Erythroblast (primary cell): ENCODE measurements around the gene FAM83D.
"Not testable (repeated sequence)": the region's sequence is repeated elsewhere in the genome, so short reads cannot be mapped to it uniquely, and the experiment has no call there.

Source experiments
- DNase-seq, 2 experiments: peaks; one replicate each; lab custom pipeline; 2025; lab: John Stamatoyannopoulos, UW
- GATA1 ChIP-seq: IDR thresholded peaks from 2 replicates; pipeline ENCODE4 v1.6.1; 2011; ENCODE audit warnings: low read depth, mild to moderate bottlenecking, control low read depth, low read length, moderate library complexity
- POLR2A ChIP-seq: IDR thresholded peaks from 2 replicates; pipeline ENCODE4 v1.6.1; 2011; ENCODE audit warnings: mild to moderate bottlenecking, low read length

Gene FAM83D

DNA sequence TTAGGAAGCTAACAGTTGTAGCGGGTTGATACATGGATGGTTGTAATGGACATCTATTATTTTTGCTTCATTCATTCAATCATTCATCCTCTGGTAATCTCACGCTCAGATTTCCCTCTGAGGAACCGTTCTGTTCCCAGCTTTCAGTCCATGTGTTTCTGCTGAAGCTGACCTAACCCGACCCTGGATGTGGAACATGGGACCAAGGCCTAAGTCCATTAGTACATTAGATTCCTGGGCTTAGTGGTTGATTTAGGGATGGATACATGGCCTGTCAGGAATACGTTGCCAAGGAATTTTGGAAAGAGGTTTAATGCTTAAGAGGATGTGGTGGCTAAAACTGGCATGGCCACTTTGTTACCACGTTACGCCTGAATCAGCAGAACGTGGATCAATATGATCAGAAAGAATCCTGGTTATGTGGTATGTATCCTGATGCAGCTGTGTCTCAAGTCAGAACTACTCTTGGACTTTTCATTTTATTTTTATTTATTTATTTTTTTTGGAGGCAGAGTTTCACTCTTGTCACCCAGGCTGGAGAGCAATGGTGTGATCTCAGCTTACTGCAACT, 31.8 kb downstream of the FAM83D start:
- no peak for DNase-seq
- TF ChIP-seq POLR2A (no peak), GATA1 (no peak)

DNA sequence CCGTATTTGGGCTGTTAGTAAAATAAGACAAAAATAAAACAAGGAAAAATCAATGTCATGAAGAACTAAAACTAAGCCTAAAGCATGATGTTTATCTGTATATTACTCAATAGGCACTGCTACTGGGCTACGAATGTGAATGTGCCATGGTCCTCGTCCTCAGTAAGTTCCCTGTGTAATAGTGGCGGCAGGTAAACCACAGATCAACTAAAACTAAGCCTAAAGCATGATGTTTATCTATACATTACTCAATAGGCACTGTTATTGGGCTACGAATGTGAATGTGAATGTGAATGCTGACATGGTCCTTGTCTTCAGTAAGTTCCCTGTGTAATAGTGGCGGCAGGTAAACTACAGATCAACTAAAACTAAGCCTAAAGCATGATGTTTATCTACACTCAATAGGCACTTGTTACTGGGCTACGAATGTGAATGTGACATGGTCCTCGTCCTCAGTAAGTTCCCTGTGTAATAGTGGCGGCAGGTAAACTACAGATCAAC, 34.0 kb downstream of the FAM83D start:
- not testable (repeated sequence) for DNase-seq

DNA sequence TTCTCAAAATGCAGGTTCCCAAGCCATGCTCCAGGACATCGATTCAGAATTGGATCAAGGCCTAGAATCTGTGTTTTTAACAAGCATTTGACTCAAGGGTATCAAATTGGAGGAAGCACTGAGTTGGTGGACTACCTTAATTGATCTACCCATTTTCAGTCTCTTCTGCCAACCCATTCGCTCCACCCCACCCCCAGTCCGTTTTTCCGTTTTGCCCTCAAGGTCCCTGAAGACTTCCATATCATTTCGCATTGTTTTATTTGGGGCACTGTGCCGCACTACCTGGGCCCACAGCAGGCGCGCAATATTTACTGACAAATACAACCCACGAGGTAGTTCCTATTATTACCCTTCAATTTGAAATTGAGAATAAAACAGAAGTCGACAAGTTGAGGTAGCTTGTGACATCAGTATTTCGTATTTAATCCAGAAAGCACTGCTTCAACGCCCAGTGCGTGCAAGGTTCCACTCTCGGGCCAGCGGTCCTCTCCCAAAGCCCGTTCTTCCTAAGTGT, 35.4 kb downstream of the FAM83D start:
- TF ChIP-seq POLR2A (no peak), GATA1 (no peak)
- DNase-seq = peak in 1 of 2 experiments; percentile 68

DNA sequence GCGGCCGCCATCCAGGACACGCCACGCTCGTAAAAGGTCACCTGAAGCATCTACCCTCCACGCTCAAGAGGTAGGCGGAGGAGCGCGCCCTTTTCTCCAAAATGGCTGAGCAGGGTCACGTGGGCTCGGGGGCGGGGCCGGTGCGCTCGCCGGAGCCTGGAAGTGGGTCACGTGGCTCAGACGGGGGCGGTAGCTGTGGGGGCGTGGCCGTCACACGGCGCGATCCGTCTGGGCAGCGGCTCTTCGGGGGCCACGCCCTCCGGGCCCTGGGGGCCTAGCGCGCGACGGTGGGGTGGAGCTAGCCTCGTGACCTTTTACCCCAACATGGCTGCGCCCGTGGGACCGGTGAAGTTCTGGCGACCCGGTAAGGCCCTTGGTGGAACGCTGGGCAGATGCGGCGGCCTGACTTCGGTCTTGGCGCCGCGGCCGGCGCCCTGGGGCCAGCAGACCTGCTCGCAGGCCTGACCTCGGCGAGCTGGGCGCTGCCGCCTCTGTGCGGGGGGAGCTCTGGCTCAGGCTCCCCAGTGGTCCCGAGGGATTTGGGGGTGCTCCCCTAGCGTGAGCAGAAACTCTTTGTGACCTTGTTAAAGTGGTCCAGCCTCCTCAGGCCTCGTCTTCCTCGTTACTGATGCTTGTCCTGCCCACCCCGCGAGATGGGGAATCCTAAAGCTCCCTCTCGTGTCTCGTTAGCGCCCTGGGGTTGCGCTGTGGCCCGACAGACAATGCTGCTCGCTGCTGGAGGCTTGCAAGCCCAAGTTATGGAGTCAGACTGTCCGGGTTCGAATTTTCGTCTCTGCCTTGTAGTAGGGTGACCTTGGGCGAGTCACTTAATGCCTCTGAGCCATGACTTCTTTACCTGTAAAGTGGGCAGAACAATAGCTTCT, 36.1 kb downstream of the FAM83D start, which contains the start of gene DHX35:
Gene DHX35, plus strand, starts transcription at position 301 of the 884 bp plus-strand sequence. Its CDS starts 24 bp downstream, at position 325.
- TF ChIP-seq GATA1 (no peak), POLR2A (peak; percentile 84)
- DNase-seq = peak; percentile 99 to 100

DNA sequence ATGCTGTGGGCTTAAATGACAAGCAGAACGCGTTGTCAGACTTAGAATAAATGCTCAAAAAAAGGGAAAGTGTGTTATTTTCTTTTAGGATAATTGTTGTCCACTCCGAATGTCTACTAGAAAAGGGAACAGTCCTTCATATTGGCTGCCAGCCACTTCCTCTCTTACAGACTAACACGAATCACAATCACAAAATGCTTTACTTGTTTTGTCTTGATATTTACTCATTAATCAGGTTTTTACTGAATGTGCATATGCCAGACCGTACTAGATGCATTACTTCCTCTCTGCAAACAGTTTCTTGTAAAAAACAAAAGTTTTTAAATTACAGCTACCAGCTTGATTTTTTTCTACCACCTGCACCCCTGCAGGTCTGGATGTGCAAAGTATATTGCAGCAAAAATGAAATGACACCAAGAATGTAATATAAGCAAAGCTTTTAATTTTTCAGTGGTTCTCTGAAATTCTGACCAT, 36.7 kb downstream of the FAM83D start:
- DNase-seq = peak in 1 of 2 experiments; percentile 50
- TF ChIP-seq POLR2A (no peak), GATA1 (no peak)

DNA sequence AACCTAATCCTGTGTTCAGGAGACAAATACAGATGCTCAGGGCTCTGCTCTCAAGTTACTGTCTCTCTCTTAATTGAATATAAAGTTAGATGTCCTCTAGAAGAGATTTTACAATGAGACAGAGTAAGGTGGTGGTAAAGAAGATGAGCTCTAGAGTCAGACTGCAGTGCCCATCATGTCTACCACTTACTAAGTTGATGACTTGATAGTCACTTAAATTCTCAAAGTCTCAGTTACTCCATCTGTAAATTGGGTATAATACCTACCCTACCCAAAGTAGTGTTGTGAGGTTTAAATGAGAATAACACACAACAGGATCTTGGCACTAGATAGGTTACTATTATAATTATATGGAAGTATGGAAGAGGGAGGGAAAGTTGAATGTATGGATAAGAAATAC, 37.5 kb downstream of the FAM83D start:
- TF ChIP-seq POLR2A (no peak), GATA1 (no peak)
- no peak for DNase-seq

DNA sequence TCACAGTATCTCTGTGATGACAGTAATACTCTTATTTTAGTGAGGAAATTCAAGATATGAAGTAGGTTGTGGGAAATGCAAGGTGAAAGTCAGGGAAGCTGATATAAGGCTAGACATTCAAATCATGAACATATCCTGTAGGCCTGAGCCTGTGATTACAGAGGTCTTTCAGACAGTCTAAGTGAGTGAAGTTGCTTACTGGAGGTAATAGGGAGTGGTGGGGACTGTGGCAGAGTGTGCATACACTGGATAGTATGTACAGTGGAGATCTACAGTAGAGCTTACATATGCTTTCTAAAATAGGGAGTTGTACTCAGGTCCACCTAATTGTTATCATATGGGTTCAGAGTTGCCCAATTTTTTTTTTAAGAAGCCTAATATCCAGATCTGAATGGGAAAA, 39.0 kb downstream of the FAM83D start:
- no peak for DNase-seq
- TF ChIP-seq POLR2A (no peak), GATA1 (no peak)

DNA sequence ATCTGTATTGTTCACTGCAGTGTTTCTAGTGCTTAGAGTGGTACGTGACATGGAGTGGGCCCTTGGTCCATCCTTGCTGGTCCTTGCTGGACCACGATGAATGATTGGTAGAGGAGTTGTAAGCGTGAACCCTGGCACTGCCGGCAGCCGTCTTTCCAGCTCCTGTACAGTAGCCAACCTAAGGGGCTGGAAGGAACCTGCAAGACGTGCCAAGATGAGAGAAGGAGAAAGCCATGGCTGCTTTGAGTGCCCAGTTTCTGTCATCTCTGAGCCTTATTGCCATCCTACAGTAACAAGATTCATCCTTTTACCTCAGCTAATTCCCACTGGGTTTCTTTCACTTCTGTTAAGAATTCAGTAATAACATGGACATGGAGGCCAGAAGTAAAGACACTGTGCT, 41.9 kb downstream of the FAM83D start:
- no peak for DNase-seq
- no peak for TF ChIP-seq GATA1

DNA sequence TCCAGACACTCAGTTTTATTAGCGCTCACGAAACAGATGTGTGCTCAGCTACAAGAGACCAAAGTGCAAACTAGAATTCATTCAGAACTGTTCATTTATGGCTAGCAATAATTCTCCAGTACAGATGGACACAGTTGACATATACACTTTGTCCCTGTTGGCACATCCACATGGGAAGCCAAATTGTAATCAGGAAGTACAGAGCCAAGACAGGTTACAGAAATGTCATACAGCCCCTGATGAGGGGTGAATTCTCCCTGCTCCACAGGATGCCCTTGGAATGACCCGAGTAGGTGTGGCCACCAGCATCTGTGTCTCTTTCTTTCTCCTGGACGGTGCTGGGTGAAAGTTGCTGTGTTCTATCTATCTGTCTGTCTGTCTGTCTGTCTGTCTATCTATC, 43.5 kb downstream of the FAM83D start:
- DNase-seq = no peak
- no peak for TF ChIP-seq GATA1
- TF ChIP-seq POLR2A = no peak

DNA sequence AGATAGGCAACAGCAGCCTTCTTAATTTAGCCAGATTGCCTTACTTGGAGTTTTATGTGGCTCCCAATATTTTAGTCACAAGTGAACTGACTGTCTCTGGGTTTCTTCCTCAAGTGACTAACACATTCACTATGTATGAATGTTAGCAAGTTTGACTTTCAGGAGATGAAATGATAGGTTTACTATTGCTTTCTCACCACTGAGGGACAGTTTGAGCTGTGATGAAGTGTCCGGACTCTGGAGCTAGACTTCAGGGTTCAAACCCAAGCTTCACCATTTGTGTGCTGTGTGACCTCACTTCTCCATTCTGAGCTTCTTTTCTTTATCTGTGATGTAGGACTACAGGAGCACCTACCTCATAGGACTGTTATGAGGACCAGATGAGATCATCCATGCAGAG, 44.1 kb downstream of the FAM83D start:
- no peak for DNase-seq
- no peak for TF ChIP-seq GATA1
- no peak for TF ChIP-seq POLR2A

DNA sequence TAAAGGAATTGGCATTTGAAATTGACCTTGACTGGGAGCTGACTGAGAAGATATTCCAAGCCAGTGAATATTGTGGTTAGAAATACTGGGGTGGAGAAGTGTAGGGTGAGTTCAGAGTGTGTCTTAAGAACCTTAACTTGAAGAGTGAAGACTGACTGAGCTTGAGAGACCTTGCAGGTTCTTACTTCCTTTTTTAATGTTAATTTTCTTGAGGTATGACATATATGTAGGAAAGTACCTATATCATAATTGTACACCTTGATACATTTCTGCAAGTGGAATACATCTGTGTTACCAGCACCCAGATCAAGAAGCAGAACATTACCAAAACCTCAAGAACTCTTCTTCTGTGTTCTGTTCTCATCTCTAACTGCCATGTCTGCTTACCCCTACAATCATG, 46.9 kb downstream of the FAM83D start:
- TF ChIP-seq POLR2A (no peak), GATA1 (no peak)
- no peak for DNase-seq

DNA sequence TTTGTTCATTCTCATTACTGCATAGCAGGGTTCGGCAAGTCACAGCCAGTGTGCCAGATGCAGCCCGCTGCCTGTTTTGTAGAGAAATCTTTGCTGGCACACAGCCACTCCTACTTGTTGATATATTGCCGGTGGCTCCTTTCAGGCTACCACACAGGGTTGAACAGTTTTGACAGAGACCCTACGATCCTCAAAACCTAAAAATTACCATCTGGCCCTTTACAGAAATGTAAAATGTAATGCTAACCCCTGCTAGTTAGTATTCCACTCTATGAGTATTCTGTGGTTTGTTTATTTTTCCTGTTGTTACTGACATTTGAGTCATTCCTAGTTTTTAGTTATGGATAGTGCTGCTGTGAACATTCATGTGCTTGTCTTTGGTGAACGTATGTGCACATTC, 47.4 kb downstream of the FAM83D start:
- TF ChIP-seq GATA1 (no peak), POLR2A (no peak)
- no peak for DNase-seq

DNA sequence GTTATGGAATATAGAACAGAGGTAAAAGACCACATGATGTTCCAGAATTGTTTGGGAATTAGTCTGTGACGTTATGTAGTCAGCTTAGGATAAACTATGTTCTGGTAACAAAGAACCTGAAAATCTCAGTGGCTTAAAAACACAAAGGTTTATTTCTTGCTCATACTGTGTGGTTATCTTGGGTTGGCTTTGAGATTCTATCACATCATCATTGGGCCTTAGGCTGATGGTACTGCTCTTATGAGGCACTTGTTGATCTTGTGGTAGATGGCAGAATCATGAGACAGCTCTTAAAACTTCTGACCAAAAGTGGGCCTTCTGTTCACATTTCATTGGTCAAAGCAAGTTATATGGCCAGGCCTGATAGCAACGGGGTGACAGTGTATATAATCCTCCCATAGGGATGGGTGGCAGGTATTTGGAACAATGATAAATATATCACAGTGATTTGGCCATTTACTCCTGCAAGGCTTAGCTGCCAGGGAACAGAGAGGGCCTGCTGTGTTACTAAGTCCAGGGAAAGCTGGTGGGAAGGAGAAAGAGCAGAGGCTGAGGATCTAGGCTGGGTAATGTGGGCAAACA, 49.4 kb downstream of the FAM83D start:
- DNase-seq = peak in 1 of 2 experiments; percentile 11
- TF ChIP-seq GATA1 (no peak), POLR2A (no peak)

DNA sequence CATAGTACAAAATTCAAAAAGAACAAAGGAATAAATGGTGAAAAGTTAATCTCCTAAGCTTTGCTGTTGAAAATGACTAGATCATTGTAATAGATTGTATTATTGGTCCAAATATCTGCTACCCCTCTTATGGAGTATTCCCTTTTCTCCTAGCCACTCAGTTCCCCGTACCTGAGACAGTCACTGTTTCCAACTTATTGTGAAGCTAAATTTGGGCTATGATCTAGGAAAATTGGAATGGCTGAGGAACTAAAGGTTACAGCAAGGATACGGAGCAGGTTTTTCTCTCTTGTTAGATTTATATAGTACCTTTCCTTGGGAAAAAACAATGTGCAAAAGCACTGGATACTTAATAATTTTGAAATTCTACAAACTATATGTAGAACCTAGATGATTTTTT, 53.2 kb downstream of the FAM83D start:
- TF ChIP-seq POLR2A = no peak
- no peak for TF ChIP-seq GATA1
- no peak for DNase-seq

DNA sequence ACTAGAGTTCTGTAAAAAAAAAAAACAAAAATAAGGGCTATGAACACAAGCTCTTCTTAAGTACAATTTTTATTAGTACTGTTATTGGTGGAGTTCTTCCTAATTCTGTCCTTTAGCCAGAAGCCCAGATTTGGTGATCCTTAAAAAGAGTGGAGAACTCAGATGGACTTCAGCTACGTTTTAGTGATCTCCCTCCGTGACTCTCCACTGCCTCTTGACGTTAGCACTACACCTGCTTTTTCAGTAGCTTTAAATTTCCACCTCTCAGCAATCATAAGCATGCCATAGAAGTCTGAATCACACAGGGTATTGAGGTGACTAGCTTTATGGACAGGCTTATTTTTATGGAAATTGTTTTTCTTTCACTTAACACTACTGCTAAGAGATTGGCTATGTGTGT, 53.6 kb downstream of the FAM83D start:
- TF ChIP-seq POLR2A (no peak), GATA1 (no peak)
- DNase-seq = no peak
